Measurements from ENCODE around the gene MPV17. TPM values are rescaled to one million over a fixed set of nuclear protein-coding genes. Genes with fewer than 3 reads are reported as not detected.

MPV17 gene
- total RNA-seq, 1 donor from 2014 or later = 79.2 TPM

DNA sequence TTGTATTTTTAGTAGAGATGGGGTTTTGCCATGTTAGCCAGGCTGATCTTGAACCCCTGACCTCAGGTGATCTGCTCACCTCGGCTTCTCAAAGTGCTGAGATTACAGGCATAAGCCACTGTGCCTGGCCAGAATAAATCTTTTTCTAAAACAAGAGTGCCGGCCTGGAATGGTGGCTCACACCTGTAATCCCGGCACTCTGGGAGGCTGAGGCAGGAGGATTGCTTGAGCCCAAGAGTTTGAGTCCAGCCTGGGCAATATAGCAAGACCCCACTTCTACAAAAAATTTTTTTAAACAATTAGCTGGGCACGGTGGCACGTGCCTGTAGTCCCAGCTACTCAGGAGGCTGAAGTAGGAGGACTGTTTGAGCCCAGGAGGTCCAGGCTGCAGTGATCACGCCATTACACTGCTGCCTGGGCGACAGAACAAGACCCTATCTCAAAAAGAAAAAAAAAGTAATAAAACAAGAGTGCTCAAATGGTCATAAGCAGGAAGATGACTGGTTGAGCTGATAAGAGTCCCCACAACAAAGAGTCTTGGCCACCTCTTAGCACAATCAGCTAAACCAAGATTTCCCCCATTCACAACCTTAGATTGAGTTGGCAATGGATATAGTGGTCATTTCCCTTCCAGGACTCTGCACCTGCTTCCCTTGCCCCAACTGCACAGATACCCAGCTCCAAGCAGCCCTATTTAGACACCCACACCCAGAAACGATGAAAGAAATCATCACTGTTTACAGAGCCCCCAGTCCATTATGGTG is 8.8 kb downstream of the MPV17 start:
- Histone ChIP-seq H3K4me1 (peaks cover 5% of the 10 kb centered on the region), H3K36me3 (peaks cover 37% of the 10 kb centered on the region), H3K4me3 (no peak overlapping the region), H3K9me3 (no peaks in the 10 kb centered on the region), H3K27ac (no peak overlapping the region), H3K27me3 (ENCODE audit: low read depth) (peaks cover under 1% of the 10 kb centered on the region)
- DNase-seq = peak; percentile 4
- intact Hi-C loops (cut with DNase I) = no loop called here
- TF ChIP-seq, protein P1, sequence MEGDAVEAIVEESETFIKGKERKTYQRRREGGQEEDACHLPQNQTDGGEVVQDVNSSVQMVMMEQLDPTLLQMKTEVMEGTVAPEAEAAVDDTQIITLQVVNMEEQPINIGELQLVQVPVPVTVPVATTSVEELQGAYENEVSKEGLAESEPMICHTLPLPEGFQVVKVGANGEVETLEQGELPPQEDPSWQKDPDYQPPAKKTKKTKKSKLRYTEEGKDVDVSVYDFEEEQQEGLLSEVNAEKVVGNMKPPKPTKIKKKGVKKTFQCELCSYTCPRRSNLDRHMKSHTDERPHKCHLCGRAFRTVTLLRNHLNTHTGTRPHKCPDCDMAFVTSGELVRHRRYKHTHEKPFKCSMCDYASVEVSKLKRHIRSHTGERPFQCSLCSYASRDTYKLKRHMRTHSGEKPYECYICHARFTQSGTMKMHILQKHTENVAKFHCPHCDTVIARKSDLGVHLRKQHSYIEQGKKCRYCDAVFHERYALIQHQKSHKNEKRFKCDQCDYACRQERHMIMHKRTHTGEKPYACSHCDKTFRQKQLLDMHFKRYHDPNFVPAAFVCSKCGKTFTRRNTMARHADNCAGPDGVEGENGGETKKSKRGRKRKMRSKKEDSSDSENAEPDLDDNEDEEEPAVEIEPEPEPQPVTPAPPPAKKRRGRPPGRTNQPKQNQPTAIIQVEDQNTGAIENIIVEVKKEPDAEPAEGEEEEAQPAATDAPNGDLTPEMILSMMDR (IDR thresholded peaks at IDR 0.05) = no peak
- no peak for ATAC-seq

DNA sequence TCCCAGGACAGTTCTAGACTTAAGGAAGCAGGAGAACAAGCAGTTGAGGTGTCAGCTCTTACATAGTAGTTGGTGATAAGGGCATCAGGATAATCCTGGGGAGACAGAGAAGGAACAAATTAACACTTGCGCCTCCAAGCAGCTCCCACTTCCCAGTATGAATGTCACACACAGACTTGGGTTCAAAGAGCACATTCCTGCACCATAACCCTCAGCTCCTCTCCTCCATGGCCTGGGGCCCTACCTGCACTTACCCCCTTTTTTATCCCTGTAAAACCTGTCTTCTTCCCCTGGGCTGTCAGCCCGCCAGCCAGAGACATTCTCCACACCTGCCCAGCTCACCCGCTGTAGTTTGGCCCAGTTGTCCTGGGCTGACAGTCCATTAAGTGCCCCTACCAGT is 10.7 kb downstream of the MPV17 start:
- no peak for ATAC-seq
- DNase-seq = peak; percentile 3
- Histone ChIP-seq H3K27ac (no peak overlapping the region), H3K4me1 (peaks cover 8% of the 10 kb centered on the region), H3K4me3 (no peak overlapping the region), H3K9me3 (no peaks in the 10 kb centered on the region), H3K36me3 (peaks cover 33% of the 10 kb centered on the region), H3K27me3 (ENCODE audit: low read depth) (peaks cover 19% of the 10 kb centered on the region)
- TF ChIP-seq, protein P1 (IDR thresholded peaks at IDR 0.05) = no peak
- intact Hi-C loops (cut with DNase I) = no loop called here

DNA sequence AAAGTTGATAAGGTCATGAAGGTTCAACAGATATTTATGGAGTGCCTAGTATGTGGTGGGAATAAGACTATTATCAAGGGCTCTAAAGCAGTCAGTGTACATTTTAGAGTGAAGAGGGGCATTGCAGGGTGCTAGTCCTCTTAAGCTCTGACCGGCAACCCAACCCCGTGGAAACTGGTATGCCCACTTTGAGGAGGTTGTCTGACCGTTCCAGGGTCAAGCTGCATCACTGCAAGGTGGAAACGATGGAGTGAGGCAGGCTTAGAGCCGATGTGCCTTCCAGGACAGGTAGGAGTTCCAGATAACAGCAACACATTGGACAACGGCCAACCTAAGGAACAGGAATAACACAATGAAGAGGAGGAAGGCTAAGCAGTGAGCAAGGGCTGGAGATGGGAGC is 13.2 kb downstream of the MPV17 start:
- intact Hi-C loops (cut with DNase I) = no loop called here
- Histone ChIP-seq H3K36me3 (peaks cover 23% of the 10 kb centered on the region), H3K27ac (no peak overlapping the region), H3K9me3 (no peaks in the 10 kb centered on the region), H3K27me3 (ENCODE audit: low read depth) (peaks cover 41% of the 10 kb centered on the region), H3K4me1 (peaks cover 14% of the 10 kb centered on the region), H3K4me3 (no peak overlapping the region)
- TF ChIP-seq, protein P1 (IDR thresholded peaks at IDR 0.05) = no peak
- DNase-seq (no peak), ATAC-seq (no peak)

DNA sequence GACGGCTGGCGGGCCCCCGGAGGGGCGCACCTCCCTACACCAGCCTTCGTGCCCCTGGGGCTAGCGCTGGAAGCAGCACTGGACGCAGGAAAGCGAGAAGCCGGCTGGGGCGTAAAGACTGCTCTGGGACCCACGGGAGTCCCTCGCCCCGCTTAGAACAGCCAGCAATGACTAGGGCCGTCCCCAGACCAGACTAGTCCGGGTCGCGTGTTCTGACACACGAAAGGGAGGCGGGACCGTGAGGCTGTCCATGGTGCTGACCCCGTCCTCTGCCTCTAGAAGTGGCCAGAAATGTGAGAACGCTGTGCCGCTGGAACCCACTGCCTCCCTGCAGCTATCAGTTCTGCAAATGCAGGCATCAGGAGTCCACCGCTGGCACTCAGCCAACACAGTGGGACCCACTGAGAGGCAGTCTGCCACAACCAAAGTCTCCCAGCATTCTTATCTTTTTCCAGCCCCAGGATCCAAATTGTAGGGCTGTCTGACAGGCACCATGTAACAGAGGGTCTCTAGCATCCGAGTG is 14.5 kb downstream of the MPV17 start, which contains the start of gene UCN:
TSS of gene UCN (minus strand) at position 87 of the 523 bp plus-strand sequence. CDS start 550 bp downstream, outside the sequence.
- Histone ChIP-seq H3K27me3 (ENCODE audit: low read depth) (peaks cover 42% of the 10 kb centered on the region), H3K27ac (no peak within 1 kb of the TSS), H3K36me3 (peaks cover 23% of the 10 kb centered on the region), H3K4me3 (no peak within 1 kb of the TSS), H3K9me3 (no peaks in the 10 kb centered on the region), H3K4me1 (peaks cover 14% of the 10 kb centered on the region)
- peak; percentile 20 to 37 for ATAC-seq
- TF ChIP-seq, protein P1 (IDR thresholded peaks at IDR 0.05) = no peak
- DNase-seq = peak; percentile 51
- intact Hi-C loops (cut with DNase I) = no loop called here

- TF ChIP-seq, protein P1 (IDR thresholded peaks at IDR 0.05) = no peak
- Histone ChIP-seq H3K36me3 (peaks cover 23% of the 10 kb centered on the region), H3K4me1 (peaks cover 19% of the 10 kb centered on the region), H3K4me3 (no peak overlapping the region), H3K9me3 (no peaks in the 10 kb centered on the region), H3K27ac (no peak overlapping the region), H3K27me3 (ENCODE audit: low read depth) (peaks cover 42% of the 10 kb centered on the region)
- intact Hi-C loops (cut with DNase I) = no loop called here
- ATAC-seq (peak; percentile 4 to 5), DNase-seq (no peak)
Observed at GRCh38 chr2:27307545-27308358, 15.1 kb downstream of the MPV17 start.
